Smooth muscle cell of trachea (primary cell): ENCODE results near the gene DAND5. TPM values are rescaled to one million over a fixed set of nuclear protein-coding genes. Genes with fewer than 3 reads are reported as not detected.

ENCODE experiments used
- total RNA-seq: library from RNA; depleted of rRNA; stranded (reverse); fragments of >200 nt; gene quantifications from 2 replicates; pipeline ENCODE4 v1.2.1, GENCODE V29; 2014

DAND5 gene
- total RNA-seq, result 0.29 TPM in 1 of 2 replicates, not detected in the other

GRCh38 chr19:12969292-12969988 is at the start of gene DAND5:
TSS of gene DAND5 (plus strand) at chr19:12969576. CDS start at chr19:12969661, 85 bp downstream.

GRCh38 chr19:12933287-12934072 is 35.9 kb upstream of the DAND5 start, which contains the start of gene FARSA:
TSS of gene FARSA (minus strand) at chr19:12933711. CDS start at chr19:12933696, 15 bp downstream.

GRCh38 chr19:12937927-12938778 is 31.2 kb upstream of the DAND5 start, which contains the start of gene CALR:
TSS of gene CALR (plus strand) at chr19:12938609. CDS start at chr19:12938680, 71 bp downstream.

GRCh38 chr19:12945479-12946091 is 23.8 kb upstream of the DAND5 start, which contains the start of gene RAD23A:
TSS of gene RAD23A (plus strand) at chr19:12945862. CDS start at chr19:12945949, 87 bp downstream.

GRCh38 chr19:12956446-12957388 is 12.7 kb upstream of the DAND5 start, which contains the start of gene GADD45GIP1:
TSS of gene GADD45GIP1 (minus strand) at chr19:12957223. CDS start at chr19:12957212, 11 bp downstream.

GRCh38 chr19:12994701-12995595 is 25.6 kb downstream of the DAND5 start, which contains the start of gene NFIX:
TSS of gene NFIX (plus strand) at chr19:12995475. CDS start at chr19:12995838, 363 bp downstream.

Other genes with a start within 250 kb of the DAND5 start
- 37.8 and 50.0 TPM in 2 replicates for gene TNPO2, start 245.6 kb upstream of the DAND5 start, total RNA-seq
- gene TRIR, start 234.9 kb upstream of the DAND5 start, total RNA-seq, result 124 and 148 TPM in 2 replicates
- 93.5 and 107 TPM in 2 replicates for gene GET3, start 232.1 kb upstream of the DAND5 start, total RNA-seq
- gene BEST2, start 217.8 kb upstream of the DAND5 start, total RNA-seq, result 0.15 TPM in 1 of 2 replicates, not detected in the other
- gene HOOK2, start 194.0 kb upstream of the DAND5 start, total RNA-seq, result 24.9 and 28.0 TPM in 2 replicates
- 81.4 and 95.3 TPM in 2 replicates for gene JUNB, start 178.1 kb upstream of the DAND5 start, total RNA-seq
- 166 and 183 TPM in 2 replicates for gene PRDX2, start 167.8 kb upstream of the DAND5 start, total RNA-seq
- gene THSD8, start 167.5 kb upstream of the DAND5 start, total RNA-seq, result 0.99 TPM in 1 of 2 replicates, not detected in the other
- 7.6 and 60.4 TPM in 2 replicates for gene RNASEH2A, start 163.0 kb upstream of the DAND5 start, total RNA-seq
- gene RTBDN, start 135.0 kb upstream of the DAND5 start, total RNA-seq, result not detected in 2 replicates
- 0.15 and 3.3 TPM in 2 replicates for gene MAST1, start 131.1 kb upstream of the DAND5 start, total RNA-seq
- gene DNASE2, start 88.1 kb upstream of the DAND5 start, total RNA-seq, result 22.8 and 30.9 TPM in 2 replicates
- 0.17 TPM in 1 of 2 replicates, not detected in the other for gene KLF1, start 82.4 kb upstream of the DAND5 start, total RNA-seq
- 28.3 and 55.3 TPM in 2 replicates for gene GCDH, start 78.4 kb upstream of the DAND5 start, total RNA-seq
- gene SYCE2, start 50.3 kb upstream of the DAND5 start, total RNA-seq, result 0.15 TPM in 1 of 2 replicates, not detected in the other
- 46.3 and 80.1 TPM in 2 replicates for gene FARSA, start 35.9 kb upstream of the DAND5 start, total RNA-seq
- 1,350 and 1,500 TPM in 2 replicates for gene CALR, start 31.0 kb upstream of the DAND5 start, total RNA-seq
- gene RAD23A, start 23.7 kb upstream of the DAND5 start, total RNA-seq, result 64.9 and 86.2 TPM in 2 replicates
- 22.7 and 24.0 TPM in 2 replicates for gene GADD45GIP1, start 12.4 kb upstream of the DAND5 start, total RNA-seq
- 168 and 204 TPM in 2 replicates for gene NFIX, start 25.9 kb downstream of the DAND5 start, total RNA-seq
- gene LYL1, start 133.3 kb downstream of the DAND5 start, total RNA-seq, result 0.73 and 0.99 TPM in 2 replicates
- gene TRMT1, start 147.2 kb downstream of the DAND5 start, total RNA-seq, result 29.5 and 64.8 TPM in 2 replicates
- gene NACC1, start 148.7 kb downstream of the DAND5 start, total RNA-seq, result 41.9 and 61.9 TPM in 2 replicates
- 83.4 and 102 TPM in 2 replicates for gene STX10, start 180.8 kb downstream of the DAND5 start, total RNA-seq
- 19.0 and 22.1 TPM in 2 replicates for gene IER2, start 180.8 kb downstream of the DAND5 start, total RNA-seq